ENCODE data around the gene ITPR3. TPM values are rescaled to one million over a fixed set of nuclear protein-coding genes. Genes with fewer than 3 reads are reported as not detected.
"Not testable (repeated sequence)": the region's sequence is repeated elsewhere in the genome, so short reads cannot be mapped to it uniquely, and the experiment has no call there.

Gene ITPR3
- total RNA-seq, 1 donor from 2014 or later: 21.6 TPM

DNA sequence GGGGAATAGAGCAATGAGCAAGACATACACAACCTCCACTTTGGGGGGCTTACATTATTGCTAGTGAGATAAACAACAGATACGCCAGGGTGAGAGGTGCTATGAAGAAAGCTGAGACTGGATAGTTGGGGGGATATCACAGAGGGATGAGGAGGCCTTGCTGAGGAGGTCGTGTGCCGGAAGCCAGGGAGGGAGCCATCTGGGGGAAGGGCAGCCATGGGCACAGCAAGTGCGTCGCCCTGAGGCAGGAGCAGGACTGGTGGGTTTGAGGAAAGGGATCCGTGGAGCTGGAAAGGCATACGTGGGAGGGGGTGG lies 28.9 kb upstream of the ITPR3 start:
- no peaks in the 10 kb centered on the region for H3K27me3 Mint-ChIP-seq (ENCODE audit: unreplicated experiment)
- no peak overlapping the region for H3K27ac Mint-ChIP-seq (ENCODE audit: unreplicated experiment)
- no peaks in the 10 kb centered on the region for H3K36me3 Mint-ChIP-seq (ENCODE audit: unreplicated experiment)
- TF ChIP-seq, protein P1, sequence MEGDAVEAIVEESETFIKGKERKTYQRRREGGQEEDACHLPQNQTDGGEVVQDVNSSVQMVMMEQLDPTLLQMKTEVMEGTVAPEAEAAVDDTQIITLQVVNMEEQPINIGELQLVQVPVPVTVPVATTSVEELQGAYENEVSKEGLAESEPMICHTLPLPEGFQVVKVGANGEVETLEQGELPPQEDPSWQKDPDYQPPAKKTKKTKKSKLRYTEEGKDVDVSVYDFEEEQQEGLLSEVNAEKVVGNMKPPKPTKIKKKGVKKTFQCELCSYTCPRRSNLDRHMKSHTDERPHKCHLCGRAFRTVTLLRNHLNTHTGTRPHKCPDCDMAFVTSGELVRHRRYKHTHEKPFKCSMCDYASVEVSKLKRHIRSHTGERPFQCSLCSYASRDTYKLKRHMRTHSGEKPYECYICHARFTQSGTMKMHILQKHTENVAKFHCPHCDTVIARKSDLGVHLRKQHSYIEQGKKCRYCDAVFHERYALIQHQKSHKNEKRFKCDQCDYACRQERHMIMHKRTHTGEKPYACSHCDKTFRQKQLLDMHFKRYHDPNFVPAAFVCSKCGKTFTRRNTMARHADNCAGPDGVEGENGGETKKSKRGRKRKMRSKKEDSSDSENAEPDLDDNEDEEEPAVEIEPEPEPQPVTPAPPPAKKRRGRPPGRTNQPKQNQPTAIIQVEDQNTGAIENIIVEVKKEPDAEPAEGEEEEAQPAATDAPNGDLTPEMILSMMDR (IDR thresholded peaks at IDR 0.05): no peak
- H3K4me3 Mint-ChIP-seq (ENCODE audit: unreplicated experiment): no peak overlapping the region
- DNase-seq (ENCODE audit: extremely low spot score, unreplicated experiment): no peak
- no peaks in the 10 kb centered on the region for H3K9me3 Mint-ChIP-seq (ENCODE audit: unreplicated experiment)
- H3K4me1 Mint-ChIP-seq (ENCODE audit: unreplicated experiment): peaks cover 19% of the 10 kb centered on the region

DNA sequence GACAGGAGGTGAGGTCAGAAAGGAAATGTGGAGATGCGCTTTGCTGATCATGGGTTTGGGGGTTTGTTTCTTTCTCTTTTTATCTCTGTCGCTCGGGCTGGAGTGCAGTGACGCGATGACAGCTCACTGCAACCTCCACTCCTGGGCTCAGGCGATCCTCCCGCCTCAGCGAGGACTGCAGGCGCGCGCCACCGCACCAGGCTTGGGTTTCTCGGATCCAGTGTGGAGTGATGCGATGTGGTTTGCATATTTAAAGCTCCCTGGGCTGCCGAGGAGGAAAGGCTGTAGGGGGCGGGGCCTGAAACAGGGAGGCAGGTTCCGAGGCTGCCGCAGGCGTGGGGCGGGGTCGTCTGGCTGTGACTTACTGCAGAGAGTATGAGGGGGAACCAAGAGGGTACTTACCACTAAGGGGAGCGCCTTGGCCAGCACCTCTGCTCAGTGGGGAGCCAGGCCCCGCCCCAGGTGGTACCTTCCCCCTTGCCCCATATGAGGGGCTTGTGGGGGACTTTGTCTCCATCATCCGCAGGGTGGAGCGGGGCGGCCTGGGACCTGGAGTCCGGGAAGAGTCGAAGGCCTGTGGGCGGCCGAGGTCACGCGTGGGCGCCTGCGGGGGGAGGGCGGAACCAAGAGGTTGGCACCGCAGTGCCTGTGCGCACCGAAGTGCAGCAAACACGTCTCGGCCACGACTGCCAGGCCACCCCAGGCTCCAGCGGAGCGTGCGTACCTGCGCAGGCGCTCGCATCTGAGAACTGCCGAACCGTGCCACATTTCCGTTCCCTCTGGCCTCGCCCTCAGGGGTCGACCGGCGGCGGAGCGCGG lies 28.3 kb upstream of the ITPR3 start:
- H3K27me3 Mint-ChIP-seq (ENCODE audit: unreplicated experiment): no peaks in the 10 kb centered on the region
- H3K36me3 Mint-ChIP-seq (ENCODE audit: unreplicated experiment): no peaks in the 10 kb centered on the region
- H3K4me1 Mint-ChIP-seq (ENCODE audit: unreplicated experiment): peaks cover 19% of the 10 kb centered on the region
- H3K4me3 Mint-ChIP-seq (ENCODE audit: unreplicated experiment): no peak overlapping the region
- no peaks in the 10 kb centered on the region for H3K9me3 Mint-ChIP-seq (ENCODE audit: unreplicated experiment)
- DNase-seq (ENCODE audit: extremely low spot score, unreplicated experiment): no peak
- TF ChIP-seq, protein P1 (IDR thresholded peaks at IDR 0.05): no peak
- H3K27ac Mint-ChIP-seq (ENCODE audit: unreplicated experiment): no peak overlapping the region

DNA sequence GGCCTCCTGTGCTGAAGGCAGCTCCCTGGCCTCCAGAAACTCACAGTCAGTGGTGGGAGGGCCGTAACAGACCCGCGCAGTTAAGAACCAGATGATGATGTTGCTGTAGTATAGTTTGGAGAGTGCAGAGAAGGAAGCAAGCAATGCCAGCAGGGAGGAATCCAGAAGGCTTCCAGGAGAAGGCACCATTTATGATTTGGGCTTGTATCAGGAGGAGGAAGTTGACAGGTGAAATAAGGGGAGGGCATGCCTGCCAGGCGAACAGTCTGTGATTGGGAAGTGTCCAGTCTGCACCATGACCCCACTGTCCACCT lies 27.8 kb upstream of the ITPR3 start:
- no peaks in the 10 kb centered on the region for H3K9me3 Mint-ChIP-seq (ENCODE audit: unreplicated experiment)
- TF ChIP-seq, protein P1 (IDR thresholded peaks at IDR 0.05): no peak
- H3K27ac Mint-ChIP-seq (ENCODE audit: unreplicated experiment): no peak overlapping the region
- peaks cover 19% of the 10 kb centered on the region for H3K4me1 Mint-ChIP-seq (ENCODE audit: unreplicated experiment)
- no peaks in the 10 kb centered on the region for H3K36me3 Mint-ChIP-seq (ENCODE audit: unreplicated experiment)
- no peak overlapping the region for H3K4me3 Mint-ChIP-seq (ENCODE audit: unreplicated experiment)
- no peak for DNase-seq (ENCODE audit: extremely low spot score, unreplicated experiment)
- no peaks in the 10 kb centered on the region for H3K27me3 Mint-ChIP-seq (ENCODE audit: unreplicated experiment)

DNA sequence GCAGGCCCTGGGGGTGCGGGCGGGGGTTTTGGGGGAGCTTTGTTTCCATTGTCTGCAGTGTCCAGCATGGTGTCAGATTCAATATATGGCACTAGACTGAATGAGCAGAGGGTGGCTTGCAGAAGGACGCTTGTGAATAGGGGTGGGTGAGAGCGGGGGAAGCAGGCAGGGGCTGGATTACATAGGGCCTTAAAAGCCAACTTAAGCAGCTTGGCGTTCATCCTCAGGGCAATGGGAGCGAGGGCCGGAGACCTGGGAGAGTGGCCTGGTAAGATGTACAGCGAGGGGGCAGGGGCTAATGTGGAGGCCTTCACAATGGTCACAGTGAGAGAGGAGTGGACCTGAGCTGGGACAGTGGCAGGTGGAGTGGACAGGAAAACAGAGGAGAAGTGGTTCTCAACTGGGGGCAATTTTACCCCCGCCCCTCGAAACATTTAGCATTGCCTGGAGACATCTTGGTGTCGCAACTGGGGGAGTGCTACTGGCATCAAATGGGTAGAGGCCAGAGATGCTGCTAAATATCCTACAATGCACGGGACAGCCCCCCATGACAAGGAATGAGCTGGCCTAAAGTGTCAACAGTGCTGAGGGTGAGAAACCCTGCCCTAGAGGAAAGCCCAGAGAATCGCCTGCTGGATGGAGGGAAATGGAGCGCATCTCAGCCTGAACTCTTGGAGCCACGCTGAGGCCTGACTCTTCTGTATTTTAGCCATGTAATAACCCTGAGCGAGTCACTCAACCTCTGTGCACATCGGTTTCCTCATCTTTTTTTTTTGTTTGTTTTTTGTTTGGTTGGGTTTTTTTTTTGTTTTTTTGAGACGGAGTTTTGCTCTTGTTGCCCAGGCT lies 25.9 kb upstream of the ITPR3 start:
- DNase-seq (ENCODE audit: extremely low spot score, unreplicated experiment): no peak
- Mint-ChIP-seq H3K4me1 (ENCODE audit: unreplicated experiment) (peaks cover 24% of the 10 kb centered on the region), H3K9me3 (ENCODE audit: unreplicated experiment) (no peaks in the 10 kb centered on the region), H3K27ac (ENCODE audit: unreplicated experiment) (no peak overlapping the region), H3K27me3 (ENCODE audit: unreplicated experiment) (no peaks in the 10 kb centered on the region), H3K4me3 (ENCODE audit: unreplicated experiment) (no peak overlapping the region), H3K36me3 (ENCODE audit: unreplicated experiment) (no peaks in the 10 kb centered on the region)
- TF ChIP-seq, protein P1 (IDR thresholded peaks at IDR 0.05): no peak

DNA sequence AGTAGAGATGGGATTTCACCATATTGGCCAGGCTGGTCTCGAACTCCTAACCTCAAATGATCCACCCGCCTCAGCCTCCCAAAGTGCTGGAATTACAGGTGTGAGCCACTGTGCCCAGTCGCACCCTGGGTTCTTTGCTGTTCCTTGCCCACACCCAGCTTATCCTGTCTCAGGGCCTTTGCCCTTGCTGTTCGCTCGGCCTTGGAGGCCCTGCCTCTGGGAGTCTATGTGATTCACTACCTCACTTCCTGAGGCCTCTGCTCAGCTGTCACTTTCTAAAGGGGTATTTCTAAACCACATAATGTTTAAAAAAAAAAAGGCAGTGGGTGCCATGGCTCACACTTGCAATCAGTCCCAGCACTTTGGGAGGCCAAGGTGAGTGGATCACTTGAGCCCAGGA lies 24.2 kb upstream of the ITPR3 start:
- H3K9me3 Mint-ChIP-seq (ENCODE audit: unreplicated experiment); H3K27me3 Mint-ChIP-seq (ENCODE audit: unreplicated experiment); H3K27ac Mint-ChIP-seq (ENCODE audit: unreplicated experiment); H3K4me3 Mint-ChIP-seq (ENCODE audit: unreplicated experiment); H3K36me3 Mint-ChIP-seq (ENCODE audit: unreplicated experiment); DNase-seq (ENCODE audit: extremely low spot score, unreplicated experiment): not testable (repeated sequence)
- peaks cover 16% of the 10 kb centered on the region for H3K4me1 Mint-ChIP-seq (ENCODE audit: unreplicated experiment)
